Stimulated activated CD8-positive, alpha-beta memory T cell treated with anti-CD3 and anti-CD28 coated beads, Interleukin-2, amount 100 ng/mL, for 1 hour (primary cell): ENCODE data around the gene PRR12.

ENCODE experiments used
- DNase-seq, 2 donors: peaks; one replicate each; pipeline ENCODE4 v3.0.0-alpha.2; 2020; ENCODE audit warnings: low read depth in 2 of 2

Gene PRR12

GRCh38 chr19:49666120-49666444 is 75.1 kb downstream of the PRR12 start:
- no peak for DNase-seq

- no peak for DNase-seq
Observed at GRCh38 chr19:49667473-49667872, 76.5 kb downstream of the PRR12 start.

GRCh38 chr19:49669516-49669915 is 78.5 kb downstream of the PRR12 start:
- DNase-seq: no peak

GRCh38 chr19:49672131-49672919 is 81.3 kb downstream of the PRR12 start:
- peak; percentile 36 to 65 for DNase-seq
